Endothelial cell of umbilical vein (primary cell): ENCODE data around the gene KCNMA1.

Experiments
- CTCF ChIP-seq, 2 donors: IDR thresholded peaks; 1 replicate in 1 of 2; 2 replicates in 1 of 2; pipeline ENCODE4 v1.5.1; 2011; ENCODE audit warnings: low read length in 2 of 2, mild to moderate bottlenecking in 2 of 2, moderate library complexity in 2 of 2, control low read depth in 1 of 2, inconsistent platforms in 1 of 2, low read depth in 1 of 2; ENCODE audit not compliant: insufficient read depth in 1 of 2; ENCODE audit errors: extremely low read depth in 1 of 2
- EZH2 ChIP-seq: IDR thresholded peaks from 2 replicates; pipeline ENCODE4 v1.6.1; 2012; ENCODE audit warnings: borderline replicate concordance, low read depth, mild to moderate bottlenecking, moderate library complexity, low read length, inconsistent platforms; ENCODE audit not compliant: severe bottlenecking

DNA sequence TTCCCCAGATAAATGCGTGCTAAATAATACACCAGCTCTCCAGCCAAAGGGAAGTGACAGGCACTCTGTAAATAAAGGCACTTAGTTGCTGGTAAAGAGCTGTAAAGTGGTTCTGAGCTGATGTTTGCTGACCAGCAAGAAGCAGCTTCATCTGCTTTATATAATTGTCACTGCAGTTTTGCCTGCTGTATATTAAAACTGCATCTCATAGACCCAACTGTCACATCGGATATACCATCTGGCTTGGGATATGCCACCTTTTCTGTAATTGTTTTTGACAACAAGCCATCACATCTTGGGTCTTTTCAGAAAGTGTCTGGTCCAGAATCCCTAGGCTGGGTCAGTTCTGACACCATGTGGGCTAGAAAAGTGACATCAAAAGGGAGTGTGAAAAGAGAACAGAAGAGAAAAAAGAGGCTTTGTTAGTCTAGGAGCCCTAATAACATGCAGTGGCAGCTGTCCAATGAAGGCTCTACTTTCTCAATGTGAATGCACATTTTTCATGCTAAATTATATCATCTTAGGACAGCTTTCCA is 697.6 kb downstream of the KCNMA1 start:
- TF ChIP-seq CTCF (IDR thresholded peaks at IDR 0.05; ENCODE audit: extremely low read depth in 1 of 2, insufficient read depth in 1 of 2, low read depth in 1 of 2, low read length in 2 of 2), result no peak
- no peak for TF ChIP-seq EZH2
